ENCODE data around the gene STAC. TPM values are rescaled to one million over a fixed set of nuclear protein-coding genes. Genes with fewer than 3 reads are reported as not detected.
"Not testable (repeated sequence)": the region's sequence is repeated elsewhere in the genome, so short reads cannot be mapped to it uniquely, and the experiment has no call there.

The STAC gene
- total and polyA plus RNA-seq, 5 donors from 2014 or later: 0.59 to 1.0 (median 0.76) TPM

GRCh38 chr3:36443028-36443686, 62.9 kb downstream of the STAC start:
- no peak for DNase-seq
- Mint-ChIP-seq H3K9me3 (peaks cover 0 to 4% (median 0%) of the 10 kb centered on the region in 7 donors), H3K4me3 (peak overlapping the region; percentile 81 to 86 (median 85)), H3K4me1 (peaks cover 0 to 23% (median 14%) of the 10 kb centered on the region in 4 donors), H3K27ac (peak overlapping the region; percentile 52 to 78 (median 77)), H3K27me3 (no peaks in the 10 kb centered on the region), H3K36me3 (no peaks in the 10 kb centered on the region)
- Histone ChIP-seq H3K4me3 (ENCODE audit: low read depth, low read length) (peak overlapping the region; percentile 70), H3K27ac (ENCODE audit: insufficient read depth, low read length, poor library complexity, severe bottlenecking) (peak overlapping the region; percentile 26), H3K27me3 (ENCODE audit: control insufficient read depth, insufficient read depth, low read length) (no peaks in the 10 kb centered on the region), H3K4me1 (ENCODE audit: control insufficient read depth, insufficient read depth, low read length, poor library complexity, severe bottlenecking) (peaks cover 17% of the 10 kb centered on the region), H3K36me3 (ENCODE audit: control insufficient read depth, insufficient read depth, low read length) (no peaks in the 10 kb centered on the region), H3K9me3 (ENCODE audit: control insufficient read depth in 2 of 2, low read length in 2 of 2) (no peaks in the 10 kb centered on the region)
- ATAC-seq (ENCODE audit: low read depth in 2 of 2): peak in 1 of 2 donors; percentile 14

GRCh38 chr3:36444909-36445308, 64.6 kb downstream of the STAC start:
- Mint-ChIP-seq H3K36me3 (no peaks in the 10 kb centered on the region), H3K4me3 (peak overlapping the region; percentile 81 to 86 (median 84)), H3K4me1 (peaks cover 0 to 23% (median 14%) of the 10 kb centered on the region in 4 donors), H3K27me3 (no peaks in the 10 kb centered on the region), H3K27ac (peak overlapping the region; percentile 64 to 85 (median 78)), H3K9me3 (peaks cover 0 to 4% (median 0%) of the 10 kb centered on the region in 7 donors)
- DNase-seq: no peak
- no peaks in the 10 kb centered on the region for H3K27me3 ChIP-seq (ENCODE audit: control insufficient read depth, insufficient read depth, low read length)
- no peaks in the 10 kb centered on the region for H3K9me3 ChIP-seq (ENCODE audit: control insufficient read depth in 2 of 2, low read length in 2 of 2)
- peak overlapping the region; percentile 70 for H3K4me3 ChIP-seq (ENCODE audit: low read depth, low read length)
- no peaks in the 10 kb centered on the region for H3K36me3 ChIP-seq (ENCODE audit: control insufficient read depth, insufficient read depth, low read length)
- H3K27ac ChIP-seq (ENCODE audit: insufficient read depth, low read length, poor library complexity, severe bottlenecking): peak overlapping the region; percentile 18
- no peak for ATAC-seq (ENCODE audit: low read depth in 2 of 2)
- peaks cover 17% of the 10 kb centered on the region for H3K4me1 ChIP-seq (ENCODE audit: control insufficient read depth, insufficient read depth, low read length, poor library complexity, severe bottlenecking)

- Histone ChIP-seq H3K27ac (ENCODE audit: insufficient read depth, low read length, poor library complexity, severe bottlenecking) (no peak overlapping the region), H3K4me1 (ENCODE audit: control insufficient read depth, insufficient read depth, low read length, poor library complexity, severe bottlenecking) (peaks cover 17% of the 10 kb centered on the region), H3K27me3 (ENCODE audit: control insufficient read depth, insufficient read depth, low read length) (no peaks in the 10 kb centered on the region), H3K36me3 (ENCODE audit: control insufficient read depth, insufficient read depth, low read length) (no peaks in the 10 kb centered on the region), H3K9me3 (ENCODE audit: control insufficient read depth in 2 of 2, low read length in 2 of 2) (no peaks in the 10 kb centered on the region), H3K4me3 (ENCODE audit: low read depth, low read length) (no peak overlapping the region)
- H3K4me1 Mint-ChIP-seq: peaks cover 0 to 23% (median 14%) of the 10 kb centered on the region in 4 donors
- peaks cover 0 to 3% (median 0%) of the 10 kb centered on the region in 7 donors for H3K9me3 Mint-ChIP-seq
- peak overlapping the region in 1 of 4 donors; percentile 4 for H3K4me3 Mint-ChIP-seq
- no peak for DNase-seq
- H3K36me3 Mint-ChIP-seq: no peaks in the 10 kb centered on the region
- no peaks in the 10 kb centered on the region for H3K27me3 Mint-ChIP-seq
- no peak for ATAC-seq (ENCODE audit: low read depth in 2 of 2)
- H3K27ac Mint-ChIP-seq: peak overlapping the region; percentile 52 to 87 (median 78)
Observed at GRCh38 chr3:36446276-36446675, 66.0 kb downstream of the STAC start.

GRCh38 chr3:36447061-36447460, 66.8 kb downstream of the STAC start:
- Mint-ChIP-seq H3K27ac (no peak overlapping the region), H3K4me1 (peaks cover 0 to 23% (median 16%) of the 10 kb centered on the region in 4 donors), H3K27me3 (no peaks in the 10 kb centered on the region), H3K4me3 (no peak overlapping the region), H3K9me3 (peaks cover 0 to 3% (median 0%) of the 10 kb centered on the region in 7 donors), H3K36me3 (no peaks in the 10 kb centered on the region)
- Histone ChIP-seq H3K9me3 (ENCODE audit: control insufficient read depth in 2 of 2, low read length in 2 of 2) (no peaks in the 10 kb centered on the region), H3K4me3 (ENCODE audit: low read depth, low read length) (no peak overlapping the region), H3K27ac (ENCODE audit: insufficient read depth, low read length, poor library complexity, severe bottlenecking) (no peak overlapping the region), H3K36me3 (ENCODE audit: control insufficient read depth, insufficient read depth, low read length) (no peaks in the 10 kb centered on the region), H3K4me1 (ENCODE audit: control insufficient read depth, insufficient read depth, low read length, poor library complexity, severe bottlenecking) (peaks cover 17% of the 10 kb centered on the region), H3K27me3 (ENCODE audit: control insufficient read depth, insufficient read depth, low read length) (no peaks in the 10 kb centered on the region)
- no peak for ATAC-seq (ENCODE audit: low read depth in 2 of 2)
- DNase-seq: no peak

GRCh38 chr3:36451816-36452215, 71.5 kb downstream of the STAC start:
- Histone ChIP-seq H3K9me3 (ENCODE audit: control insufficient read depth in 2 of 2, low read length in 2 of 2) (no peaks in the 10 kb centered on the region), H3K27me3 (ENCODE audit: control insufficient read depth, insufficient read depth, low read length) (no peaks in the 10 kb centered on the region), H3K4me1 (ENCODE audit: control insufficient read depth, insufficient read depth, low read length, poor library complexity, severe bottlenecking) (no peaks in the 10 kb centered on the region), H3K4me3 (ENCODE audit: low read depth, low read length) (no peak overlapping the region), H3K36me3 (ENCODE audit: control insufficient read depth, insufficient read depth, low read length) (no peaks in the 10 kb centered on the region), H3K27ac (ENCODE audit: insufficient read depth, low read length, poor library complexity, severe bottlenecking) (no peak overlapping the region)
- H3K4me3 Mint-ChIP-seq: no peak overlapping the region
- no peak for DNase-seq
- no peaks in the 10 kb centered on the region for H3K36me3 Mint-ChIP-seq
- H3K4me1 Mint-ChIP-seq: peaks cover 0 to 15% (median 7%) of the 10 kb centered on the region in 4 donors
- peaks cover 5% of the 10 kb centered on the region for H3K27me3 Mint-ChIP-seq
- peaks cover 0 to 1% (median 0%) of the 10 kb centered on the region in 7 donors for H3K9me3 Mint-ChIP-seq
- ATAC-seq (ENCODE audit: low read depth in 2 of 2): no peak
- H3K27ac Mint-ChIP-seq: no peak overlapping the region

GRCh38 chr3:36453213-36453612, 72.9 kb downstream of the STAC start:
- not testable (repeated sequence) for H3K36me3 Mint-ChIP-seq; H3K27ac ChIP-seq (ENCODE audit: insufficient read depth, low read length, poor library complexity, severe bottlenecking); H3K9me3 Mint-ChIP-seq; H3K4me3 Mint-ChIP-seq; H3K27ac Mint-ChIP-seq; H3K27me3 ChIP-seq (ENCODE audit: control insufficient read depth, insufficient read depth, low read length); H3K4me3 ChIP-seq (ENCODE audit: low read depth, low read length); DNase-seq; H3K4me1 ChIP-seq (ENCODE audit: control insufficient read depth, insufficient read depth, low read length, poor library complexity, severe bottlenecking); ATAC-seq (ENCODE audit: low read depth in 2 of 2); H3K9me3 ChIP-seq (ENCODE audit: control insufficient read depth in 2 of 2, low read length in 2 of 2); H3K27me3 Mint-ChIP-seq; H3K36me3 ChIP-seq (ENCODE audit: control insufficient read depth, insufficient read depth, low read length)
- peaks cover 0 to 15% (median 7%) of the 10 kb centered on the region in 4 donors for H3K4me1 Mint-ChIP-seq

- not testable (repeated sequence) for ATAC-seq (ENCODE audit: low read depth in 2 of 2); H3K27ac Mint-ChIP-seq; H3K9me3 Mint-ChIP-seq; H3K4me1 ChIP-seq (ENCODE audit: control insufficient read depth, insufficient read depth, low read length, poor library complexity, severe bottlenecking); H3K27ac ChIP-seq (ENCODE audit: insufficient read depth, low read length, poor library complexity, severe bottlenecking); H3K9me3 ChIP-seq (ENCODE audit: control insufficient read depth in 2 of 2, low read length in 2 of 2); H3K36me3 ChIP-seq (ENCODE audit: control insufficient read depth, insufficient read depth, low read length); H3K27me3 ChIP-seq (ENCODE audit: control insufficient read depth, insufficient read depth, low read length); H3K4me3 ChIP-seq (ENCODE audit: low read depth, low read length); DNase-seq; H3K4me3 Mint-ChIP-seq; H3K36me3 Mint-ChIP-seq; H3K27me3 Mint-ChIP-seq
- H3K4me1 Mint-ChIP-seq: peaks cover 0 to 15% (median 7%) of the 10 kb centered on the region in 4 donors
Observed at GRCh38 chr3:36453896-36454295, 73.6 kb downstream of the STAC start.

- Mint-ChIP-seq H3K9me3 (peaks cover 0 to 1% (median 0%) of the 10 kb centered on the region in 7 donors), H3K27ac (no peak overlapping the region), H3K4me1 (peaks cover 0 to 15% (median 7%) of the 10 kb centered on the region in 4 donors), H3K4me3 (no peak overlapping the region), H3K27me3 (peaks cover 5% of the 10 kb centered on the region), H3K36me3 (no peaks in the 10 kb centered on the region)
- Histone ChIP-seq H3K36me3 (ENCODE audit: control insufficient read depth, insufficient read depth, low read length) (no peaks in the 10 kb centered on the region), H3K27me3 (ENCODE audit: control insufficient read depth, insufficient read depth, low read length) (no peaks in the 10 kb centered on the region), H3K9me3 (ENCODE audit: control insufficient read depth in 2 of 2, low read length in 2 of 2) (no peaks in the 10 kb centered on the region), H3K4me3 (ENCODE audit: low read depth, low read length) (no peak overlapping the region), H3K27ac (ENCODE audit: insufficient read depth, low read length, poor library complexity, severe bottlenecking) (no peak overlapping the region), H3K4me1 (ENCODE audit: control insufficient read depth, insufficient read depth, low read length, poor library complexity, severe bottlenecking) (no peaks in the 10 kb centered on the region)
- ATAC-seq (ENCODE audit: low read depth in 2 of 2) (no peak), DNase-seq (no peak)
Observed at GRCh38 chr3:36455406-36455805, 75.1 kb downstream of the STAC start.

All from CD4-positive, CD25-positive, alpha-beta regulatory T cell (primary cell).